22Rv1 (cell line): ENCODE measurements around the gene ARPC2.

Experiments used
- CTCF ChIP-seq: fragments of 450-650 bp; IDR thresholded peaks from 2 replicates; pipeline ENCODE4 v1.5.1; 2017; ENCODE audit warnings: mild to moderate bottlenecking
- ZFX ChIP-seq: fragments of 450-650 bp; IDR thresholded peaks from 2 replicates; pipeline ENCODE4 v1.6.1; 2017; ENCODE audit warnings: antibody characterized with exemption, borderline replicate concordance

- TF ChIP-seq CTCF: peak; percentile 33
- no peak for TF ChIP-seq ZFX
Measured at GRCh38 chr2:218230882-218231281, 13.9 kb downstream of the ARPC2 start.
